AG08395 (cell line): ENCODE data around the gene CCDC88A.
"Not testable (repeated sequence)": the region's sequence is repeated elsewhere in the genome, so short reads cannot be mapped to it uniquely, and the experiment has no call there.

Experiments used
- DNase-seq: peaks from one replicate; pipeline ENCODE4 v3.0.0; 2012; ENCODE audit warnings: mixed read lengths, low spot score

CCDC88A gene

DNA sequence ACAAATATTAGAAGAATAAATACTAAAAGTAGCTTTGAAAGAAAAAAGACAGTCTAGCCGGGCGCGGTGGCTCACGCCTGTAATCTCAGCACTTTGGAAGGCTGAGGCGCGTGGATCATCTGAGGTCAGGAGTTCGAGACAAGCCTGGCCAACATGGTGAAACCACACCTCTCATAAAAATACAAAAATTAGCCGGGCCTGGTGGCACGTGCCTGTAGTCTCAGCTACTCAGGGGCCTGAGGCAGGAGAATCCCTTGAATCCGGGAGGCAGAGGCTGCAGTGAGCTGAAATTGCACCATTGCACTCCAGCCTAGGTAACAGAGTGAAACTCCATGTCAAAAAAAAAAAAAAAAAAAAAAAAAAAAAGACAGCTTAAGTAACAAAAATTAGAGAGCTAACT lies 34.1 kb downstream of the CCDC88A start:
- not testable (repeated sequence) for DNase-seq

DNA sequence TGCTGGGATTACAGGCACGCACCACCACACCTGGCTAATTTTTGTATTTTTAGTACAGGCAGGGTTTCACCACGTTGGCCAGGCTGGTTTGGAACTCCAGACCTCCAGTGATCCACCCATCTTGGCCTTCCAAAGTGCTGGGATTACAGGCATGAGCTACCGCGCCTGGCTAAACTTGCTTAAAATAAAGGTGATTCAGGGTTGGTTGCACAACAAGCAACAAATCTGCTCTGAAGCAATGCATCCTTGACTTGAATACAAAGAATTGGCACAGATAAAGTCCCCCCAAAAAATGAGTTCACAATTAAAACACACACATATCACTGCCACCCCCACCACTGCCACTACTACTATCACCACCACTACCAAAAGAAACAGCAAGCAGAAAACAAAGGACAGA lies 34.9 kb downstream of the CCDC88A start:
- DNase-seq, result no peak

DNA sequence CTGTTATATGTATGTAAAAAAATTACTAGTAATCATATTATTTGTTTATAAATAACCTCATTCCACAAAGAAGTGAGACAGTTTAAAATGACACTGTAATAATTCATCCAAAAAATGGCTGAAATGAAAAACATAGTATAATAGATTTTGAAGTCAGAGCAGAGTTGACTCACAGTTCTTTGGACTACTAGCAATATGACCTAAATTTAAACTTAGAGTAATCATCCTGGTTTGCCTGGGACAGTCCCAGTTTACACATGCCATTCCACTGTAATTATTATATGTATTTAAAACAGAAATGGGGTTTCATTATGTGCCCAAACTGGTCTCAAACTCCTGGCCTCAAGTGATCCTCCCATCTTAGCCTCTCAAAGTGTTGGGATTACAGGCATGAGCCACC lies 48.3 kb downstream of the CCDC88A start:
- no peak for DNase-seq

DNA sequence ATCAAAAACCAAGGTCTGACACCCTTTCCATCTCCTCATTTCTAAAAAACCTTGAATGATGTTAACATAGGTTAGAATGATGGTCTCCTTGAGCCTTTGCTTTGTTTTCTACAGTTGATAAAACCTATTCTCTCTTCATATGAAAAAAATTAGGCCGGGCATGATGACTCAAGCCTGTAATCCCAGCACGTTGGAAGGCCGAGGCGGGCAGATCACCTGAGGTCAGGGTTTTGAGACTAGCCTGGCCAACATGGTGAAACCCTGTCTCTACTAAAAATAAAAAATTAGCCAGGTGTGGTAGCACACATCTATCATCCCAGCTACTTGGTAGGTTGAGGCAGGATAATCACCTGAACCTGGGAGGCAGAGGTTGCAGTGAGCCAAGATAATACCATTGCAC lies 49.4 kb downstream of the CCDC88A start:
- DNase-seq, result no peak

DNA sequence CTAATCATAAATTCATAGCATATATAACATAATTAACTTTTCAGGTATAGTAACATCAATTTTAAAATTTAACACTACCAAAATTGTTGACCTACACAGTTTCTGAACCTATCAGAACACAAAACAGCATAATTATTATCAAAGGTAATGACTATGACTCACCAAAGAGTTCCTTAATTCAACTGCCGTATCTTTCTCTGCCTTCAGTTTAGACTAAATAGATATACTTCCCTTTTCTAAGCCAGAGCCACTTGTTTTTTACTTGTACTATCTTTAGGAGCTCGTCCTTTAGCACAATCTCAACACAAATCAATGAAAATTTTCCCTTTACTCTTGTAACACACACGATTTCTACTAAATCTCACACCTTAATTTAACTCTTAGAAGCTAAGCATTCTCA lies 54.4 kb downstream of the CCDC88A start:
- no peak for DNase-seq

DNA sequence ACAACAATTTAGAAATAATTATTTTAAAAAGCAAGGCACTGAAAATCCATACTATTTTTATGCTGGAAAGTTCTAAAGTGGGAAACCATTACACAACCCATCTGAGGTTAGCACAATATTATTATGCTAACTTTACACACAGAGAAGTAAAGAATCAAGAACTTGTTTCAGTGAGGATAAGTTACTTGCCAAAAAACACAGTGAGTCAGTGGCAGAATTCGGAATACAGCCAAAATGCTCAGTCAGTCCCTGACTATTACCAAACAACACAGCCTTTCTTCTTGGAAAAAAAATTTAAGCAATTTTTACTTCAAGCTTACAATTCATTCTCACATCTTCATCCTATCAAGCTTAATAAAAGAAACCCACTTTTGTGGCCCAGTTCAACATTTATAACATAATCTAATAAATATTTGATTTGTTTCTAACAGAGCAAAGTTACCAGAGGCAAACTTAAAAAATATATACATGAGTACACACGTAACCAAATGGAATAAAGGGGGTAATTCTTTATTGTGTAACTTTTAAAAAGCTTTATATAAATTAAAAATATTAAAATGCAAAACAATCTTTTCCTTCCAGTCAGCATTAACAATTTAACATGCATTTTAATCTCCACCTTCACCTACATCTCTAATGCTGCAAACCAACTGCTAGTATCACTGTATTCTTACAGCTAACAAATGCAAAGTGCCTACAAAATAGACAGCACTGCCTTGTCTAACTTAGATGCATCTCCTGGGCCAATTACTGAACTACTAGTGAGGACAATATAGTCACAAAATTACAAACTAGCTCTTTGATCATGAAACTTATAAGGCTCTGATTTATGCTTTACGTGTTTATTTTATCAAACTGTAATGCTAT lies 55.2 kb downstream of the CCDC88A start:
- DNase-seq, result peak; percentile 85

DNA sequence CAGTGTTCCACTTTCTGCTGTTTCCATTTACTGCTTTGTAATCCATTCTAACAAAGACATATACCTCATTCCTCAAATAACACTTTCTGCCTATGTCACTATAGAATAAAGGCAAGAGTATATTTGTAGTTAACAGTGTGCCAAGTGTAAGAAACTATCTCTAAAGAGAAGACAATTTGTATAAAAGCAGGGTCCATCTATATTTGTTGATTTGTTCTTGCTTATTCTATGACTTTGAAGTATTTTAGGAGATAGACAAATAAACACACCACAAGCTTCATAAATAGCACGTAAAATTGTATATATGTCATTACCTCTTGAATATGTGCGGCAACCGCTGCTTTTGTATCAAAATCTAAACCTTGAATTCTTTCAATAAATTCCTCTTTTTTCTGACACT lies 56.0 kb downstream of the CCDC88A start:
- DNase-seq, result no peak

DNA sequence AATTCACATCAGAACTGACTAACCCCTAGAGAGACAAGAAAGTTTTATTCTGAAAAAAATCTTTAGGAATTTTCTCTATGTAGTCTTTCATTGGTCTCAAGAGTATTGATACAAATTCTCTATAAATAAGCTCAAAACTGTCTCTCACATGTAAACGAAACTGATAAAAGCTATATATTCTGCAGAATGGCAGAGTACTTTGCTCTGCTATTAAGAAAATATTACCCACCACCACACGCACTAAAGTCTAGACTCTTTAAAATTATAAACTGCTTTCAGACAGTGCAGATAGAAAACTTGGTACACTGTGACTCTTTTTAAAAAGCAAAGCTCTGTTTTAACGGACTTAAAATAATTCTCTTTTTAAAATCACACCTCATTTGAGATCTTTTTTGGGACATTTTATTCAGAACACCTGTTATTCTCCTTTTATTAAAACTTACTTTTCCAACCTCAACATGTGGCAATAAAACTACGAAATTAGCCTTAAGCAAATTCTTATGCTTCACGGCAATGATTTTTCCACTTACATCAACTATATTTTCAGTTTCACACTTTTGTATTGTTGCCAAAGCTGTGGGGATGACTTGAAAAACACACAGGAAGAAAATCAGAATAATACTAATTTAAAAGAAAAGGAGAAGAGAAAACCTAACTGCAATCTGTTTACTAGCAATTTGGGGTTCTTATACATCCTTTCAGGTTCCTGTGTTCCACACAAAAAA lies 58.0 kb downstream of the CCDC88A start:
- no peak for DNase-seq

DNA sequence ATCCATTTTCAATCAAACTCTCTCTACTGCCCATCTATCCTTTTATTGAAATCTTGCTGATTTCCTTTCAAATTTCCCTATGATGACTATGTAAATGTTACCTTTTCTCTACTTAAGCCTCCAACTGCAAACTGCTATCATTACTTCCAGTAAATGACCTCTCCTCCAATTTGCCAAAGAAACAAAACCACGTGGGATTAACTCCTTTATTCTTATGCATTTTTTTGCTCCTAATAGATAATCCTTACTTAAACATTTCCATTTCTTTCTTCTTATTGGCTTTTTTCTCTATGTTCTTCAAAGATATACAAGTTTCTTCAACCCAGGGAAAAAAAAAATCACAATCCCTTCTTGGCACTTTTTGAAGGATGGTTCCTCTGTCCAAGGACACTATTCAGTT lies 61.2 kb downstream of the CCDC88A start:
- DNase-seq, result no peak

DNA sequence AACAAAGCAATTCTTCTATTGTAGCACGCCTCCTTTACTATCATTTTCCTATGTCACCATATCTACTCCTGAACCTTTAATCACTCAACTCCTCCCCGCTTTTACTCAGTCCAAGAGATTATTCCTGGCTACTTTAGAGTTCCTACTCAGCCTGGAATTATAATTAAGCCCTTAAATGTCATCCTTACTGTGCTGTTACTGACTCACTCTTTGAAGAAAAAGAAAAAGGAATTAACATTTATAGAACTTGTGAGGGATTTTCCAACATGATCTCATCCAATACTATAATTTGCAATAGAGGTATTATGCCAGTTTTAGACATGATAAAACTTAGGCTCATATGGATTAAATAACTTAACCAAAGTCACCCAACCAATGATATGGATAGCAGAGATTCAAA lies 61.7 kb downstream of the CCDC88A start:
- peak; percentile 12 for DNase-seq

DNA sequence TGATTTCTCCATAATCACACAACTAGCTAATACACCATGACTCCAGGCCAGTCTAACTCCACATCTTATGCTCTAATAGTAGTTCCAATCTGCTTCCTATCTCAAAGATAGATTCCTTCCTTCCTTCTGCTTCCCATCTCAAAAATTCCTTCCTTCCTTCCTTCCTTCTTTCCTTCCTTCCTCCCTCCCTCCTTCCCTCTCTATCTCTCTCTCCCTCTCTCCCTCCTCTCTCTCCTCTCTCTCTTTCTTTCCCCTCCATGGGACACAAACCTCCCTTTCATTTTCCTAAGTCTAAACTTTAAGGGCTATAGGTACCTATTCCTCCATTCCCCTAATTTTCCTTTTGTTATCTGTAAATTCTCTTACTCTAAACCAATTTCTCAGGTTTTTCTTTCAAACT lies 62.5 kb downstream of the CCDC88A start:
- DNase-seq, result no peak

DNA sequence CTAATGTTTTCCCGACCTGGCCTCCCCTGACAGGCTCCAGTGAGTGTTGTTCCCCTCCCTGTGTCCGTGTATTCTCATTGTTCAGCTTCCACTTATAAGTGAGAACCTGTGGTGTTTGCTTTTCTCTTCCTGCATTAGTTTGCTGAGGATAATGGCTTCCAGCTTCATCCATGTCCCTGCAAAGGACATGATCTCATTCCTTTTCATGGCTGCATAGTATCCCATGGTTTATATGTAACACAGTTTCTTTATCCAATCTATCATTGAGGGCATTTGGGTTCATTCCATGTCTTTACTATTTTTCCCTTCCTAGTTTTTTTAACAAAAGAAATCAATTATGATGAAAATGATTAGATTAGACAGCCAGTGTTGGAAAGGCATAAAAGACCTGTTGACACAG lies 63.5 kb downstream of the CCDC88A start:
- not testable (repeated sequence) for DNase-seq

DNA sequence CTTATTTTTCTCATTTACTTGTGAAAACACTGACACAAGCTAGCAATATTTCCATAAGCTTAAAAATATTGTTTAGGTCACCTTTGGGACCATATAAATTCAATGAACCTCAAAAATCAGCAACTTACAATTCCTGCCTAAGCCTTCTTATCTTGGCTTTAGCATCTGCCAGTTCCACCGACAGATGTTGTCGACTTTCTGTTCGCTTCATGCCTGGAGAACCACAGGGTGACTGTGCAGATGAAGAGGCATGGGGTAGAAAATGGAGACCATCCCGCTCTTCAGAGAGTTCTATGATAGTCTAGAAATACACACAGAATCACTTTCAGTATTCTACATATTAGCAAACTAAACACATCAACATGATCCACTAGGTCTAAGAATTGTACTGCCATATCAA lies 64.2 kb downstream of the CCDC88A start:
- DNase-seq, result no peak

DNA sequence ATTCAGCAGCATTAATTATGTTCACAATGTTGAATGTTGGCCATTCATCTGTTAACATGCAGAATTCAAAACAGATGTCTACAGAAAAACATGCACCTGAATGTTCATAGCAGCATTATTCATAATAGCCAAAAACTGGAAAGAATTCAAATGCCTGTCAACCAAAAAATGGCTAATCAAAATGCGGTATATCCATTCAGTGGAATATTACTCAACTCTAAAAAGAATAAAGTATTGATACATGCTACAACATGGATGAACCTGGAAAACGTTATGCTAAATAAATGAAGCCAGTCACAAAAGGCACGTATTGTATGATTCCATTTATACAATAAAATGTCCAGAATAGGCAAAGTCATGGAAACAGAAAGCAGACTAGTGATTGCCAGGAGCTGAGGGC lies 68.0 kb downstream of the CCDC88A start:
- no peak for DNase-seq

DNA sequence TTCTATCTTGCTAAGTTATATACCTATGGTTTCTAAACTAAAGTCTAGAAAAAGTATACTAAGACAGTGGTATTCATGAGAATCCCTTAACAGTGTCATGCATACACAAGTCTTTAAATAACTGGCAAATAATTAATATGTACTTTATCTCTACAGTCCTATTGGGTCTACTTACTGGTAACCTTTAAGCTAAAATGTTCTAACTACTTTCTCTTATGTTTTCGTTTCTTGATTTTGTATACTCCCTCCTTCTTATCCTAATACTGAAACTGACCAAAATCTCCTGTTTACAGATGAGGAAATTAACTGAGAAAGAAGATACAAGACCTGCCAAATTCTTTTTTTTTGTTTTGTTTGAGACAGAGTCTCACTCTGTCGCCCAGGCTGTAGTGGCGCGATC lies 74.6 kb downstream of the CCDC88A start:
- DNase-seq, result no peak

DNA sequence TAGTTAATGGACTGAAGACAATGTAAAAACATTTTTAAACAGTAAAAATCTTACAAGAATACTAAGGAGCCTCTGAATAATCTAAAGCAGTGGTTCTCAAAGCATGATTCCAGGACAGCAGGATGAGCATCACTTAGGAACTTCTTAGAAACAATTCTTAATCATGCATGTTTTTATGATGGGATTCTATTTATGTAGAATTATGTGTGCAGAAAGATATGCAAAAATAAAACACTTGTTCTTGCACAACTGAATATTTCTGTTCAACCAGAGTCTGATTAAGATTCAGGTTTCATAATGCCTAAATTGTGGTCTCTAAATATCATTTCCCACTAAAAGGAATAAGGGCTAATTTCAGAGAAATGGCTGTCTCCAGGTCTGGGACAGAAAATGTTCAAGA lies 81.4 kb downstream of the CCDC88A start:
- peak; percentile 7 for DNase-seq

DNA sequence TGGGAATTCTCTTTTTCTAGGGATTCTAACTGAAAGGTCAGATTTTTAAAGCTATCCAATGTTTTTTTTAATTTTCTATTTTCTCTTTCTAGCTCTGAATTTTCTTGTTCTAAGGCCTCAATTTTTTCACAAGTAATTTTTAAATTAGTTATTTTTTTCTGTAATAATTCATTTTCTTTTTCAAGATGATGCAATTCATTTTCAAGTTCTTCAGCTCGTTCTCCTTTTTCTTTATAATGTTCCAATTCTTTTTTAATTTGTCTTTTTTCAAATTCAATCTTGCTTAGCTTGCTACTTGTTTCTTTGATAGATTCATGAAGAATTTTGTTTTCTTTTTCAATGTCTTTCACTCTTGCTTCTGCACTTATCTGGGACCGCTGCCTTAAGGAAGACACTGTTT lies 84.9 kb downstream of the CCDC88A start:
- no peak for DNase-seq

DNA sequence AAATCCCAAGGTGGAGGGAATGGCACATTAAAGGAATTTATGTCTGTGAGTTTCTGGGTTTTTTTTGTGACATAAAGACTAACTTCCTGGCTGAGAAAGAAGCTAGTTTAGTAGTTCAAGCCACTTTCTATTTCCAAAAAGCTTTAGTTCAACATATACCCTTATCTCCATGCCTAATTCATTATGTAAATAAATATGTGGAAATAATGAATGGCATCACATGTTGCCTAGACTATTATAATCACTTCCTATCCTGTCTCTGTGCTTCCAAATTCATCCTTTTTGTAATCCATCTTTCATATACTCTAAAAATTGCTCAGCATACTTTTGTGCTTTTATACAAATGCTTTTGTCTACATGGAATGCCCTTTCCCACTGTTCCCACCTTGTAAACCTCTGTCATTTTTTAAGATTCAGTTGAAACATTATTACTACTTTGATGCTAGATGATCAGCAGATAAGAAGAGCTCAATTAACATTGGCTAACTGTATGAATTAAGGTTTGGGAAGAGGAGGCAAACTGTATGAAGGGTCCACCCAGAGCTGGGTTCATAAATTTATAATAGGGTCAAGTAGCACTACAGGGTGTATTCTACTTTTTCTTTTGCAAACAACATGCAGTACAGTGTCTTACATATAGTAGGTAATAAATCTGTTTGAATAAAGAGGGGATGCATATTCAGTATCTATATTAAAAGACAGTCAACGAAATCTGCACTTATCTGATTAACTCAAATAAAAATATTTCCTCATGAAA lies 88.9 kb downstream of the CCDC88A start:
- no peak for DNase-seq

DNA sequence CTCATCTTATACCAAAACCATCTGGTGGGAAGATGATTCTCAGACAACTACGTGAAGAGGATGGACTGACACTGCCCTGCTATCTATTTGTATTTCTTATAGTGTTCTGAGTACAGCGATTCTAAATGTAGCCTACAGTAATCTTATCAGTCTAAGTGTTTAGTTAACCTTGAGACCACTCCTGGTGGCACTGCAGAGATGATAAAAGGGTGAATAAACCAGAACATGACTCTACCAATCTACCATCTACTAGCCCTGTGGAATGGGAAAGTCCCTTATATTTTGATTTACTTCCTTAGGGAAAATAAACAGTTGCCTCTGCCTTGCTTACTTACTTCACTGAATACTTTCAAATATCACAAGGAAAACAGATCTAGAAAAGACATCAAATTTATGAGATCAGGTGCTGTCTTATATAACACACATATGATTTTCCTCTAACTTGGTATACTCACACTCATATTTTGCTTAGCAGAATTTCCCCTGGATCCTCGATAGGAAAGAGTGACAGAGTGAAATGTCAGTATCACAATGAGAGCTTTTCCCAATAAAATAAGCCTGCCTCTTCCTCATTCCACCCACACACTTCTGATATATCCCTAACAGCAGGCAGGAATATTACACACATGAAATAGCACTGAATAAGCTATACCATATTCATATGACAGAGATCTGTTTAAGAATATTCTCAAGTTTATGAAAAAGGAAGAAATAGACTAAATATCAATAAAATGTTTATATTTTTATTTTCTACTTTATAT lies 92.0 kb downstream of the CCDC88A start:
- DNase-seq, result no peak

DNA sequence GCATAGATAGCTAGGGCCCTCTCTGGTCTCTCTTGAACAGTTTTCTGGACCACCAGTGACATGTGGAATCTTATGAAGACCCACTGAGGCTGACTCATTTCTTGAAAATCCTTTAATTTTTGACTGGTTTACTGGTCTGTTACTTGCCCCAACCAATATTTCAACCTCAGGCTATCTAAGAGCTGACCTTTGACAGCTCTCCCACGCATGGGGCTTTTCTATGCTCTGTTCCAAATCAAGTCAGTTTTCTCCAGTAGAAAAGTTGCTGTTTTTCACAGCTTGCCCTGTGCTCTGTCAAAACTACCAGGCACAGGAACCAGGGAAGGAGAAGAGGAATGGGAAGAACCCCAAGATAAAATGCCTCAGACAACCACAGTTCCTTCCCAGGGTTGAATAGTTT lies 104.7 kb downstream of the CCDC88A start:
- DNase-seq, result no peak

DNA sequence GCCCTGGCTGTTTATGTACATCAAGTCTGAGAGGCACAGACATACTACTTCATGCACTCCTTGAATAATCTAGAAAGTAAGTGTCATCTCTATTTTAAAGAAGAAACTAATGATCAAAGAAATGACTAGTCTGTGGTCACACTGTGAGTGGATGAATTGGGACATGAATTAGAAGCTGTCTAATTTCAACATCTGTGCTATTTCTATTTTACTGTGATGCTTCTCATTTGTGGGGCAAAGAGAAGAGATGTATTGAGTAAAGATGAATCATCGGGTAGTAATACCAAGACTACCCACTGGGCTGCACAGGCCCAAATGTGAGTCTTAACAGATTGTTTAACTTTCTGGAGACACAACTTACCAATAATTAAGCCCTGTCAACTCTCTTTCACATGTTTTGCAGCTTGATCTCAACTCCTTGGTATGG lies 108.2 kb downstream of the CCDC88A start:
- DNase-seq, result peak; percentile 69

DNA sequence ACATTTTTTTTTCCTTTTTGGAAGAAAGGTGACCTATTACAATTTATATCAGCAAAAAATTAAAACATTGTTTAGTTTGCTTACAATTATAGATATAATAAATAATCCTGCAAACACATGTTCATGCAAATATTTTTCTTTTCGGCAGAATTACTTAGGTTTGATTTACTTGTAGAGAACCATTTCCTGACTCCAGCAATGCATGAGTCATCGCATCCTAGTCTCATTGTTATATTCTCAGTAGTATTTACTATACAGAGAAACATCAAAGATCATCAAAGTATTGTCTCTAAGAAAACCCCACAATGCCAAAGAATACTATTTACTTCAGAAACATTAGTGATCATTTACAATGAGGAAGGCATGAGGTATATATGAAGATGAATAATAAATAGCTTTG lies 110.2 kb downstream of the CCDC88A start:
- peak; percentile 58 for DNase-seq
